Testis (tissue), 3 donors: Measurements from ENCODE around the gene NPM3. TPM values are rescaled to one million over a fixed set of nuclear protein-coding genes. Genes with fewer than 3 reads are reported as not detected.

Experiments
- DNase-seq: peaks from one replicate; pipeline ENCODE4 v3.0.0-alpha.2; 2019
- H3K27ac ChIP-seq, 2 donors: fragments of 200-600 bp; sonication (generic); one replicate each; pipeline ENCODE4 v1.5.1; 2019
- H3K27me3 ChIP-seq: fragments of 200-600 bp; sonication (generic); one replicate; pipeline ENCODE4 v1.5.1; 2019
- H3K36me3 ChIP-seq: fragments of 200-600 bp; sonication (generic); one replicate; pipeline ENCODE4 v1.5.1; 2017; ENCODE audit warnings: low read depth; ENCODE audit errors: missing control alignments
- H3K4me1 ChIP-seq: fragments of 200-600 bp; sonication (generic); one replicate; pipeline ENCODE4 v1.5.1; 2019
- H3K4me3 ChIP-seq, 2 donors: fragments of 200-600 bp; sonication (generic); one replicate each; pipeline ENCODE4 v1.5.1; 2017 to 2019
- H3K9me3 ChIP-seq: fragments of 200-600 bp; sonication (generic); one replicate; pipeline ENCODE4 v1.5.1; 2017
- CTCF ChIP-seq, 3 experiments: fragments of 450-650 bp in 2 of 3; fragments of 200-600 bp in 1 of 3; sonication (generic) in 1 of 3; IDR thresholded peaks; one replicate each; pipeline ENCODE4 v1.5.1; 2016 to 2019; ENCODE audit warnings: antibody characterized with exemption in 3 of 3, mild to moderate bottlenecking in 2 of 3, moderate library complexity in 1 of 3
- POLR2A ChIP-seq: fragments of 450-650 bp; IDR thresholded peaks from one replicate; pipeline ENCODE4 v1.6.1; 2017; ENCODE audit warnings: antibody characterized with exemption, mild to moderate bottlenecking, moderate library complexity
- WGBS, 2 donors: methylation state at CpG; one replicate each; pipeline ENCODE4 v1.1.5; 2018; 5-methylcytosine and 5-hydroxymethylcytosine counted together
- intact Hi-C: fragments of 100-400 bp; cut with DNase I; formaldehyde crosslinking; loops from one replicate; pipeline ENCODE4 v1.15.1; 2023; ENCODE audit warnings: low total_unique reads
- polyA plus RNA-seq: library from polyadenylated mRNA; stranded (reverse); fragments of 350-450 nt; fragmentation: Illumina TruSeq; extraction: RNeasy Lipid Tissue Mini Kit (QIAGEN cat#74804); gene quantifications from one replicate; pipeline ENCODE4 v1.2.3, GENCODE V29; 2014; ENCODE audit warnings: low read depth, low replicate concordance; ENCODE audit not compliant: insufficient read depth
- total RNA-seq, 2 donors: library from RNA; depleted of rRNA; stranded (reverse); fragments of >200 nt; gene quantifications; one replicate each; pipeline ENCODE4 v1.2.3, GENCODE V29; 2016

Gene NPM3
- total and polyA plus RNA-seq, 3 donors from 2014 or later: 38.9 to 64.5 (median 40.9) TPM

DNA sequence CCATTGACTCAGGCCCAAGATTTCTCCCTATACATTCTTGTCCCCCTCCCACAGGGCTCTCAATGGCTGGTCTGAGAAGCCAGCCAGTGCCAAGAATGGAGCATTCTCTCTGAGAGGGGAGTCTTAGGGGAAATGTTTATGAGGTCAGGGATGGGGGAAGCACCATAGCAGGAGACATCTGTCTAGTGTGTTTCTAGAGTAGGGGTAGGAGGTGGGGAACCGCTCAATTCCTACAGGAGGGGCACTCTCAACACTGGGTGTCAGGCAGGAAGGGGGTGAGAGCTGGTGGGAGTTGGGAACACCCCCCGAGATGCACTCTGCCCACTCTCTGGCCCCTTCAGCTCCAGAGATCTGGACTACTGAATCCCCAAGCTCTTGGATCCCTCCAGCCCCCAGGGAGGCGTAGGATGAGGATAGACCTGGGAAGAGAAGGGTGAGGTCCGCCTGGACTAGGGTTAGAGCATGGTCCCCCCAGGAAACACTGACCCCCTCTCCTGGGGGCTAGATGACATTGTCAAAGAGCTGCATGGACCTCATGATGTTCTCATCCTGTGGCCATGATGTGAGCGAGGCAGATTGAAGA, 43.7 kb upstream of the NPM3 start:
- WGBS, 2 donors: 95 to 96% methylated on average over 4 to 5 of the region's 5 CpGs
- H3K9me3 ChIP-seq: no peaks in the 10 kb centered on the region

GRCh38 chr10:101824736-101825135, 41.5 kb upstream of the NPM3 start:
- TF ChIP-seq CTCF (IDR thresholded peaks at IDR 0.05): no peak
- no peak for TF ChIP-seq POLR2A
- no peaks in the 10 kb centered on the region for H3K36me3 ChIP-seq
- 88 to 89% methylated on average over 2 of the region's 2 CpGs for WGBS, 2 donors
- no peaks in the 10 kb centered on the region for H3K27me3 ChIP-seq
- DNase-seq: no peak
- H3K27ac ChIP-seq: no peak overlapping the region
- intact Hi-C loops: no loop called here
- no peaks in the 10 kb centered on the region for H3K4me1 ChIP-seq
- H3K4me3 ChIP-seq: no peak overlapping the region
- no peaks in the 10 kb centered on the region for H3K9me3 ChIP-seq

More for the DNA sequence above, 43.7 kb upstream of the NPM3 start:
- Histone ChIP-seq H3K4me1 (peaks cover 11% of the 10 kb centered on the region), H3K4me3 (no peak overlapping the region), H3K27me3 (no peaks in the 10 kb centered on the region), H3K36me3 (no peaks in the 10 kb centered on the region), H3K27ac (no peak overlapping the region)
- no peak for DNase-seq
- intact Hi-C loops: no loop called here
- TF ChIP-seq CTCF (IDR thresholded peaks at IDR 0.05): no peak
- TF ChIP-seq POLR2A: no peak

DNA sequence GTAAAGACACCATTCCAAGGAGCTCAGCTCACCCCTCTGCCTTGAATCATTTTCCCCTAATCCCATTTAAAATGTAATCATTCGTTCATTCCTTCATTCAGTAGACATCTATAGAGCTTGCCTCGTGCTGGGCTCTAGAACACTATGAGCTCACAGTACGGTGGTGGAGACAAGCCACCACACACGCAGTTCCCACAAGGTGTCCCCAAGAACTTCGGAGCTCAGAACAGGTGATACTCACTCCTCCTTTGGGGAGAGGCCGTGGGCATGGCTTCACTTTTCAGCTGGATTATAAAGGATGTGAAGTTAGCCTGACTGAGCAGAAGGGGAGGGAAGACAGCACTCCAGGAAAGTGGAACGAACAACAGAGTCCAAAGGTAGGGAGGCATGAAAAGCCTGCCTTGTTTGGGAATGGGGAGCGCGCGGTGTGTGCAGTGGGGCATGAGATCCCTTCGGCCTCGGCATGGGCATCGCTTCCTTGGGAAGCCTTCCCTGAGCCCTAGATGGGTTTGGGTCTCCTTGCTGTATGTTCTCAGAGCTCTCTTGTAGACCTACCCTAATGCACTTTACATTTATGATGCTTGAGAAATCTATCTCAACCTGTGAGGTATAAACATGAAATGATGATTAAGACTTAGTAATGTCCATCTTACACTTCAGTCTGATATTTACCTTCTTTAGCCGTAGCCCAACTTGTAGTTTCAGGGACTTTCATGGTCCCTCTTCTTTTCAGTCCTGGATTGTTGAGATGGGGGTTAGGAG, 35.8 kb upstream of the NPM3 start:
- H3K27me3 ChIP-seq: no peaks in the 10 kb centered on the region
- WGBS, 2 donors: 13 to 14% methylated on average over 14 of the region's 14 CpGs
- peak overlapping the region; percentile 92 to 98 for H3K27ac ChIP-seq
- peak overlapping the region; percentile 83 to 97 for H3K4me3 ChIP-seq
- DNase-seq: no peak
- H3K36me3 ChIP-seq: no peaks in the 10 kb centered on the region
- H3K4me1 ChIP-seq: peaks cover 17% of the 10 kb centered on the region
- H3K9me3 ChIP-seq: no peaks in the 10 kb centered on the region
- intact Hi-C loops: no loop called here
- TF ChIP-seq CTCF (IDR thresholded peaks at IDR 0.05): no peak
- no peak for TF ChIP-seq POLR2A

GRCh38 chr10:101818119-101818871, 35.0 kb upstream of the NPM3 start, which contains the start of gene OGA:
Gene OGA (minus strand): TSS chr10:101818444. CDS start chr10:101818022, 422 bp downstream.
- peak; percentile 98 for DNase-seq
- Histone ChIP-seq H3K36me3 (no peaks in the 10 kb centered on the region), H3K9me3 (no peaks in the 10 kb centered on the region), H3K4me1 (peaks cover 21% of the 10 kb centered on the region), H3K27ac (peak within 1 kb of the TSS; percentile 92 to 98), H3K4me3 (peak within 1 kb of the TSS; percentile 83 to 97), H3K27me3 (no peaks in the 10 kb centered on the region)
- WGBS, 2 donors: 0% methylated on average over 35 to 47 of the region's 47 CpGs
- TF ChIP-seq POLR2A (peak; percentile 99), CTCF (IDR thresholded peaks at IDR 0.05) (no peak)
- intact Hi-C loops: no loop called here
